Measurements from ENCODE around the gene TMEM163.

Gene TMEM163

DNA sequence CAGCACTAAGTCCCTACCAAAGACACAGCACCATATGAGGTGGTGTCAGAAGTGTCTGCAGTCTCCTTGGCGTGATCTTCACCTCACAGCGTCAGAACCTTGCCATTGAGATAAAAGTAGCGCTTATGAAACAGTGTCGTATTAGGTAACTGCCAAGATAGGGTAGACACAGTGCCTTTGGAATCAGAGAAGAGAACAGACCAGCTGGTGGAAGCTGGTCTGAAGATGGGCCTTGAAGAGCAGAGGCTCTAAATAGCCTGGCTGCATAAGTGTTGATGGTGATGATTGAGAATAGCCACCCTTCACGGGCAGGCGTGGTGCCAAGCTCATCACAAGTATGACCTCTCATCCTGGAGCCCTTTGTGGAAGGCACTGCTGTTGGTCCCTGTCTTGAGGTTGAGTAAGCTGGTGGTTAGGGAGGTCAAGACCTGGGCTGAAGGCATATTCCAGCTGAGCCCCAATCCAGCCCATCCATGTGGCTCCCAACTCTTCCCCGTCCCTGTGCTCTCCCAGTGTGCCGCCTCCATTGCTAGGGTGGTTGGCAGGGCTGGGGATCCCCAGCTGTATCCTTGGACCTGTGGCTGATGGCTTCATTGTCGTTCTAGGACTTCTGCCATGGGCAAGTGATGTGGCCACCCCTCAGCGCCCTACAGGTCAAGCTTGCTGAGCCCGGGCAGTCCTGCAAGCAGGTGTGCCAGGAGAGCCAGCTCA, 277.5 kb downstream of the TMEM163 start:
- no peak for DNase-seq (ENCODE audit: low read depth in 1 of 2, low spot score in 1 of 2)

DNA sequence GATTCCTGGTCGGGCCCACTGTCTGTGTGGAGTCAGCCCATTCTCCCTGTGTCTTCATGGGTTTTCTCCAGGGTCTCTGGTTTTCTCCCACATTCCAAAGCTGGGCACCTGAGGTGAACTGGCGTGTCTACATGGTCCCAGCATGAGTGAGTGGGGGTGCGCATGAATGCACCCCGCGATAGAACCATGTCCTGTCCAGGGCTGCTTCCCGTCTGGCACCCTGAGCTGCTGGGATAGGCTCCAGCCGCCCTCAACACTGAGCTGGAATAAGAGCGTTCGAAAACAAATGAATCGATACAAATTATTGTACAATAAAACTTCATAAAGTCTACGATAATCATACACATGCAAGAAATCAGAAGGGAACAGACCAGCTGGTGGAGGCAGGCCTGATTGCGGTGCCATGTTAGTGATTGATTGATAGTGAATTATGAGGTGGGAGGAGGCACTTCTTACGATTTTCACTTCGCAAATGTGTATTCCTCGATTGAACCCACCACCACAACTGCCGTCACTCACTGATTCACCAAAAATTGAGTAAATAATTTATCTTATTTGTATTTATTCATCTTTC, 278.4 kb downstream of the TMEM163 start:
- no peak for DNase-seq (ENCODE audit: low read depth in 1 of 2, low spot score in 1 of 2)

DNA sequence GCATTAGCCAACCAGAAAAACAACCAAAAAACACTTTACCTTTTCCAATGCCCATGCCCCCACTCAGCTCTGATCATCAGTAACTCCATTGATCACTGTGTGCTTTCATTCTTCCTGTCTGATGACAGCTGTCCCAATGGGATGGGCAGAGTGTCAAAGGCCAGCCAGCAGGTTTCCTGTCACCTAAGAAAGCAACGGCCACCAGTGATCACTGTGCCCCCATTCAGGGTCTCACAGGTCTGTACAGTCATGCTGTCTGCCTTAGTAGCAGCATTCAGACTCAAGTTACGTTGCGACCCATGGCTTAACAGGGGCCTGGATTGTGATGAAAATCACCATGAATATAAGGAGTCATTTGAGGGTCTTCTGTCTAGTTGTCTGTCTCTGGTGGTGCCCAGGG, 280.4 kb downstream of the TMEM163 start:
- no peak for DNase-seq (ENCODE audit: low read depth in 1 of 2, low spot score in 1 of 2)

DNA sequence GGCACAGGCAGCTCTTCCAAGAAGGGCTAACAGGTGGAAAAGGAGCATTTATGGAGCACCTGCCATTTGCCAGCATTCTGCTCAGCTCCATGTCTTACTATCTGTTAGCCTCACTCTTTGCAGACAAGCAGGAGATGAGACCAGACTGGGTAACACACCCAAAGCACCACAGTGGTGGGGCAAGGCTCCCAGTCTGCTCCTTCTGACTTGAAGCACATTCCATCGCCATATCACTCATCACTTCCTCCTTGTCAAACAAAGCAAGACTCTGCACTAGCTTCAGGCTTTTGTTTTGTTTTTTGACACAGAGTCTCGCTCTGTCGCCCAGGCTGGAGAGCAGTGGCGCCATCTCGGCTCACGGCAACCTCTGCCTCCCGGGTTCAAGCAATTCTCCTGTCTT, 282.1 kb downstream of the TMEM163 start:
- DNase-seq (ENCODE audit: low read depth in 1 of 2, low spot score in 1 of 2): no peak

- no peak for DNase-seq (ENCODE audit: low read depth in 1 of 2, low spot score in 1 of 2)
Observed at GRCh38 chr2:134435936-134436335, 282.9 kb downstream of the TMEM163 start.

DNA sequence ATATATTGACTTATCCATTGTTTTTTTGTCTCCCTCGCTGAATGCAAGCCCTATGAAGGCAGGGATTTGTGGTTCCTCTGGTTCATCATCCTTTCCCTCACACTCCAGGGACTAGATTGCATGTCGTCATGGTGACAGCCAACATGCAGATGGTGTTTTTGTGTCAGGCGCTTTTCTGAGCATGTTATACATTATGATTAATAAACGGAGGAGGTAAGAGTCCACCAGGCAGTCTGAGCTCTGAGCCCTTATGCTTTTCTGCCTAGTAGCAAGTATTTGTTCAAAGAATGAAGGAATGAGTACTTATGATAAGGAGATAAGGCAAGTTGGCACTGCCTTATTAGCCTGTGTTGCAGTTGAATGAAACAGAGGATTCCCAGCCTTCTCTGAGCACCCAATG, 283.3 kb downstream of the TMEM163 start:
- no peak for DNase-seq (ENCODE audit: low read depth in 1 of 2, low spot score in 1 of 2)

GRCh38 chr2:134433979-134434378, 284.8 kb downstream of the TMEM163 start:
- no peak for DNase-seq (ENCODE audit: low read depth in 1 of 2, low spot score in 1 of 2)

DNA sequence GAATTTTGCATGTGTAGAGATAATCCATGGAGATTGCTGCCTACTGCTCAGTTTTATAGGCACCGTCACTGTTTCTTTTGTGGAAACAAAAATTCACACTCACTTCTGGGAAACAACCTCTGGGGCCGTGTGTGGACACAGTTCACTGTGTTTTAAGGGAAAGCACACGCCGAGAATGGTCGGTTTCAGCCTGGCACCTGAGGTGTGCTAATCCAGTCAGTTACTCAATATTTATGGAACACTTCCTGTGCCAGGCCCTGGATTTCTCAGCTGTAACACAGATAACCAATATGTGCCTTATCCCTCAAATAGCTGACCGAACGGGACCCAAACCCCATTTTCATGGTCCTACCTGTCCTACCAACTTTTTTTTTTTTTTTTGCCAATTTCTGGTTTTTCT, 285.3 kb downstream of the TMEM163 start:
- no peak for DNase-seq (ENCODE audit: low read depth in 1 of 2, low spot score in 1 of 2)

DNA sequence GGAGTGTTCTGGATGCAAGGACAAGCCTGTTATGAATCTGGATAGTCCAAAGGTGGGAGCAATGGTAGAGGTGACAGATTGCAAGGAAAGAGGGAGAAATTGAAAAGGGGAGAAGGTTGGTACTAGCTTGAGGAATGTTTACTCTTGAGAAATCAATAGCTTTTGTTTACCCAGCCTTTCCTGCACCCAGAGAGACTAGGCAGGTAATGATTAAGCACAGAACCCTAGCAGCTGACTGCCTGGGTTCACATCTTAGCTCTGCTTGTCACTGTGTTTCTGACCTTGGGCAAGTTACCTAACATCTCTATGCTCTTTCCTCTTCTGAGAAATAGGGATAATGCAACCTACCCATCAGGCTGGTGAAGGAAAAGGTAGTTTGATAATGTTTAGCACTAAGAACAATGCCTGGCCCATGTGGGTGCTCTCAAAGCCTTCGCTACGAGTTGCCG, 286.3 kb downstream of the TMEM163 start:
- no peak for DNase-seq (ENCODE audit: low read depth in 1 of 2, low spot score in 1 of 2)

DNA sequence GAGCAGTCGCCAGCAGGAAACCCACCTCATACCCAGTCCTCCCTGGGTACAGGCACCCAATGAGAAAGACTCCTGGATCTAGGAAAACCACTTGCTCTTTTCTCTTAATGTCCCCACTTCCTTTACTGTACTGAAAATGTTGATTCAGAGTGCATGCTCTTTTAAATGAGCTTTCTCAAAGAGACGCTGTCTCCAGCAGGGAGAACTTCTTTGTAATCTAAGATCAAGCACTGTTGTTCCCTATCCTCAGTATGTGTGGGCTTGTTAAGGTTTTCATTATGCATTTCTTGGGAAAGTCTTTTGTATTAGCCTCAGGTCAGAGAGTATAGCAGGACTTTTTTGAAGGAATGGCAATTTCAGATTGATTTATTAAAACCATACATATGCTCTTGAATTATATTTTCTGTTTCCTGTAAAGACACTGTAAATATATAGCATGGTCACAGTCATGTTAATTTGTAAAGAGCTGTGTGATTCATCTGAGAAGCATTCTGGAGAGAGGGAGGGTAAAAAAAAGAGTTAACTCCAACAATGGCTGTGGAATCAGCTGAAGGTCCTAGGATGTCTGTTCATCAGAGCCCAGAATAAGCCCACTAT, 286.9 kb downstream of the TMEM163 start:
- DNase-seq (ENCODE audit: low read depth in 1 of 2, low spot score in 1 of 2): no peak

GRCh38 chr2:134429886-134430285, 288.9 kb downstream of the TMEM163 start:
- DNase-seq (ENCODE audit: low read depth in 1 of 2, low spot score in 1 of 2): no peak

DNA sequence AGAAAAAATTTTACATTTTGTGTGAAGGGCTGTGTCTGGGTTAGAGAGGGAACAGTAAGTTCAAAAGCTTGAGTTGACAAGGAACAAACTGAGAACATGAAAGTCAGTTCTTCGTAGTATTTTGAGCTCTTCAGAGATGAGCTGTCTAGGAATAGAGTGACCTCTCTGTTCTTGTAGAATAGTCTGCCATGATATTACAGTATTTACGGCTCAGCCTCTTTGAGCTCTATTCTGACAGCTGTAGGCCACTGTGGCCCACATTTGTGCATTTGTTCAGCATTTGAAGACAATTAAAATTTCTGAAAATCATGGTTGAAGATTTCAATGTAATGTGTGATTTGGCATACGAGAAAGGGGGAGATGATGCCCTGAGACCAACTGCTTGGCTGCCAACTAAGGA, 292.1 kb downstream of the TMEM163 start:
- DNase-seq (ENCODE audit: low read depth in 1 of 2, low spot score in 1 of 2): no peak

DNA sequence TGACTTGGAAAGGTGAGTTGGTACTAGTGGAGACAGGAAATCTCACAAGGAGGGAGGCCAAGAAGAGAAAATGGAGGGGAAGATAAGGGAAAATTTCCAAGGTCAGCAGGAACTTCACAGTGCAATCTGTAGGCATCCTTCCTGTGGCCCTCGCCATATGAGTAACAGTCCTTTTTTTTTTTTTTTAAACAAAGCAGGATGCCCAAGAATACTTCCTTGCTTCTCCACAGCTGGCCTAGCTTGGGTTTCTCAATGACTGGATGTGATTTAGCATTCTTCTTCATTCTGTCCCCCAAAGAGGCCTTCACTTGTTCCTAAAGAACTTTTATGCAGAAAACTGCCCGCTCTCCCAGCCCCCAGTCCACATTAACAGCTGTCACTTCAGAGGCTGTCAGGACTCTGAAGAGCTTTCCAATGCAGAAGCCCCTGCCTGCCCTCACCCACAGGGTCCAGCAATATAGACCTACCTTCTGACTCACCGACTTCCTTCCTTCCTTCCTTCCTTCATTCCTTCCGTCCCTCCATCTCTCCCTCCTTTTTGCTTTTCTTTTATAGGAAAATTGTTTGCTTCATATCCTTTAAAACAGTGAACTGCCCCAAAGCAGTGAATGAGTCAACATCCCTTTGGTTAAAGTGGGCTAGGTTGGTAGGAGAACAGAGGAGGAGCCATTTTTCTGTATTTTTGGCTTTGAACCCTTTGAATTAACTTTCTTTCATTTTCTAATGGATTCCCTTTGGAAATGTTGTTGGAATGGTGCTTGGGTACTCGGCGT, 292.9 kb downstream of the TMEM163 start:
- no peak for DNase-seq (ENCODE audit: low read depth in 1 of 2, low spot score in 1 of 2)

DNA sequence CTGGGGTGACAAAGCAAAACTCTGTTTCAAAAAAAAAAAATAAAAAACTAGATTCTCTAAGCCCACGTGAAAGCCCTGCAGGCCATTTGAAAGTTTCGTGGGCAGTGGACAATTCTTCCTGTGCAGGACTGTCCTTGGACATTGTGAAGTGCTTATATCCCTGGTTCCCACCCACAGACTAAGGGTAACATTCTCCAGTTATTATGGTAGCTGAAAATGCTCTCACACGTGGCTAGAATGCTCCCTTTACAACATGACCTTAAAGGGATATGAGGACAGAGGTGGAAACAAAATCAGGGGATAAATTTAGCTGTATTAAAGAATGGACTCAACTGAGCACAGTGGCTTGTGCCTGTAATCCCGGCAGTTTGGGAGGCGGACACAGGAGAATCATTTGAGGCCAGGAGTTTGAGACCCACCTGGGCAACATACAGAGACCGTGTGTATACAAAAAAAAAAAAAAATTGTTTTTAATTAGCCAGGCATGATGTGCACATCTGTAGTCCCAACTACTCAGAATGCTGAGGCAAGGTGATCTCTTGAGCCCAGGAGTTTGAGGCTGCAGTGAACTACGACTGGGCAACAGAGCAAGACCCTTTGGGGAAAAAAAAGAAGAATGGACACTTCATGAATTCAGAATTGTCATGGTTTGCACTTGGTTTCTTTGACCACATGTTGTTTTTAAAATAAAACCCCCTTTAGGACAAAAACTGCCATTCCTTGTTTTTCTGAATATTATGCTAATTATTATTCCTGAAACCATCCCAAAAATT, 297.1 kb downstream of the TMEM163 start:
- DNase-seq (ENCODE audit: low read depth in 1 of 2, low spot score in 1 of 2): no peak

DNA sequence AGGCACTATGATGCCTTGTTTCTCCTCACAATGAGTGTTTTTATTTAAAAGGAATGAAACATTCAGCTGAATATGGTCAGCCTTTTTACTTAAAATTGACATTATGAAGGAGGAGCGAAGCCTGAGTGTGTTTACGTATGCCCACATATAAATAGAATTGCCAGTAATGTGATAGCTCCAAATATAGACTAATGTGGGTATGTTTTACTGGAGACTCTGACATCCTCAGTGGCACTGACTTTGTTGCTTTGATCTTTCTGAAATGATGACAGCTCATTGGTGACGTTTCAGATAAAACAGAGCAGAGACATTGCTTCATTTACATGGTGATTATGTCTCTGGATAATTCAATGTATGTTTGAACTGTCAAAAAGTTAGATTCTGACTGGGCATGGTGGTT, 297.9 kb downstream of the TMEM163 start:
- no peak for DNase-seq (ENCODE audit: low read depth in 1 of 2, low spot score in 1 of 2)

GRCh38 chr2:134420259-134420658, 298.5 kb downstream of the TMEM163 start:
- DNase-seq (ENCODE audit: low read depth in 1 of 2, low spot score in 1 of 2): no peak

GRCh38 chr2:134417968-134418582, 300.7 kb downstream of the TMEM163 start:
- DNase-seq (ENCODE audit: low read depth in 1 of 2, low spot score in 1 of 2): no peak

- DNase-seq (ENCODE audit: low read depth in 1 of 2, low spot score in 1 of 2): no peak
Observed at GRCh38 chr2:134416637-134417036, 302.2 kb downstream of the TMEM163 start.

DNA sequence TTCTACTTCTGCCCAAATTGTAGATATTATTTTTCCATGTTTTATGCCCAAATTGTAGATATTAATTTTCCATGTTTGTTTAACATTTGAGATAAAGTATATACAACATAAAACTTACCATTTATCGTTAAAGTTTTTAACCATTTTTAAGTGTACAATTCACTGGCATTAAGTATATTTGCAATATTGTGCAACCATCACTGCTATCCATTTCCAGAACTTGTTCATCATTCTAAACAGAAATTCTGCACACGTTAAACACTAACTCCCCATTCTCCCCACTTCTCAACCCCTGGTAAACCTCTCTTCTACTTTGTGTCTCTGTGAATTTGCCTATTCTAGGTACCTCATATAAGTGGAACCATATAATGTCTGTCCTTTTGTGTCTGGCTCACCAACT, 302.8 kb downstream of the TMEM163 start:
- no peak for DNase-seq (ENCODE audit: low read depth in 1 of 2, low spot score in 1 of 2)

DNA sequence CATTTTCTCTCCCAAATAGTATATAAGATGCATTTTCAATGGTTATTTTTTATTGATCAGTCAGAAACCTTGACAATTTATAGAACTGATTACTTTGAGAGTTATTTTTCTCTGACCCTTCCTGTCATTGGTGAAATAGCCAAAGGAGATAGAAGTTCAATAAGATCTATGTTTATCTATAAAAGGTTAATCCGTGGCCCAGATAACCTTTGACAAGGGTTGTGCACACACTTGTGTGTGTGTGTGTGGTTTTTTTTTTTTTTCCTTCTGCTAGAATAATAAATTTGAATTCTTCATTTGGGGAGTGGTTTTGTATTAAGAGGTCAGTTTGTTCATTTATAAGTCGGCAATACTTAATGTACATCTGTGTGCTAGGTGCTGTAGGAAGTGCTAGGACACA, 304.9 kb downstream of the TMEM163 start:
- no peak for DNase-seq (ENCODE audit: low read depth in 1 of 2, low spot score in 1 of 2)

GRCh38 chr2:134413430-134413829, 305.4 kb downstream of the TMEM163 start:
- no peak for DNase-seq (ENCODE audit: low read depth in 1 of 2, low spot score in 1 of 2)
